Panc1 (cell line): ENCODE measurements around the gene SETD1B. TPM values are rescaled to one million over a fixed set of nuclear protein-coding genes. Genes with fewer than 3 reads are reported as not detected.

Experiments
- ATAC-seq: fragments of 200-7000 bp; cut with Tn5 transposase; 2 replicates; pipeline ENCODE4 v1.9.1; 2020; ENCODE audit warnings: mild to moderate bottlenecking, moderate library complexity
- BruUV-seq: library from RNA; stranded (reverse); fragments of 400-500 nt; replicated peaks from 2 replicates; lab custom pipeline; 2021; lab: Mats Ljungman, UMichigan
- CTCF ChIA-PET: fragments of 300-600 bp; sonication (Branson Sonifier 250); formaldehyde crosslinking; loops from one replicate; lab custom pipeline; 2022; ENCODE audit warnings: antibody characterized with exemption; lab: Charles Lee
- POLR2A ChIA-PET: fragments of 300-600 bp; sonication (Branson Sonifier 250); formaldehyde crosslinking; loops from one replicate; lab custom pipeline; 2022; ENCODE audit warnings: antibody characterized with exemption; lab: Charles Lee
- DNase-seq: peaks from one replicate; pipeline ENCODE4 v3.0.0-alpha.2; 2010; ENCODE audit warnings: low read depth, low spot score
- H3K27ac ChIP-seq: 2 replicates; pipeline ENCODE4 v1.5.1; 2011; ENCODE audit warnings: mild to moderate bottlenecking, low read length, inconsistent platforms
- H3K27me3 ChIP-seq: fragments of 200-500 bp; sonication (Bioruptor generic); 2 replicates; pipeline ENCODE4 v1.6.0; 2014; ENCODE audit warnings: low read length, inconsistent platforms; ENCODE audit not compliant: control insufficient read depth, insufficient read depth
- H3K36me3 ChIP-seq: fragments of 200-500 bp; sonication (Bioruptor generic); 2 replicates; pipeline ENCODE4 v1.5.1; 2014; ENCODE audit warnings: inconsistent platforms, mild to moderate bottlenecking, low read length, moderate library complexity; ENCODE audit not compliant: control insufficient read depth, insufficient read depth
- H3K4me1 ChIP-seq: 2 replicates; pipeline ENCODE4 v1.5.1; 2011; ENCODE audit warnings: inconsistent platforms, mild to moderate bottlenecking, low read length, moderate library complexity; ENCODE audit not compliant: control insufficient read depth, insufficient read depth
- H3K4me3 ChIP-seq, 2 experiments: 2 replicates each; pipeline ENCODE4 v1.5.1; 2011 to 2012; ENCODE audit warnings: low read depth in 2 of 2, low read length in 2 of 2, mild to moderate bottlenecking in 2 of 2, inconsistent platforms in 1 of 2, moderate library complexity in 1 of 2
- H3K9me3 ChIP-seq: fragments of 200-500 bp; sonication (Bioruptor generic); 2 replicates; pipeline ENCODE4 v1.5.1; 2014; ENCODE audit warnings: low read depth, mild to moderate bottlenecking, inconsistent platforms, low read length, moderate library complexity; ENCODE audit not compliant: control insufficient read depth, insufficient read depth
- CTCF ChIP-seq: fragments of 450-650 bp; IDR thresholded peaks from 2 replicates; pipeline ENCODE4 v1.5.1; 2017; ENCODE audit warnings: mild to moderate bottlenecking
- POLR2AphosphoS5 ChIP-seq: IDR thresholded peaks from 2 replicates; pipeline ENCODE4 v1.6.1; 2012; ENCODE audit warnings: mild to moderate bottlenecking, low read depth, low read length, moderate library complexity
- REST ChIP-seq, 2 experiments: IDR thresholded peaks; 2 replicates each; pipeline ENCODE4 v1.6.1; 2011 to 2012; ENCODE audit warnings: low read depth in 2 of 2, control low read depth in 1 of 2, low read length in 1 of 2, mild to moderate bottlenecking in 1 of 2, moderate library complexity in 1 of 2; ENCODE audit not compliant: insufficient read depth in 1 of 2
- SIN3A ChIP-seq: IDR thresholded peaks from 2 replicates; pipeline ENCODE4 v1.6.1; 2012; ENCODE audit warnings: low read depth, mild to moderate bottlenecking, low read length, moderate library complexity, borderline replicate concordance; ENCODE audit not compliant: insufficient read depth
- TCF7L2 ChIP-seq: IDR thresholded peaks from 2 replicates; pipeline ENCODE4 v1.6.1; 2011; ENCODE audit warnings: mild to moderate bottlenecking, low read depth, low read length, inconsistent platforms
- in situ Hi-C: cut with HindIII; loops from 2 replicates; pipeline ENCODE4 v1.10.0; 2016; ENCODE audit warnings: low sequenced_read_pairs, low pct_unique_long_range_greater_than_20kb
- intact Hi-C: fragments of 100-400 bp; cut with micrococcal nuclease; formaldehyde crosslinking; loops from one replicate; pipeline ENCODE4 v1.10.0; 2022; ENCODE audit not compliant: unreplicated experiment
- total RNA-seq: library from RNA; stranded (reverse); gene quantifications from one replicate; pipeline ENCODE4 v1.2.1, GENCODE V29; 2021; ENCODE audit not compliant: unreplicated experiment

SETD1B gene
- total RNA-seq, 1 experiment from 2014 or later: 31.2 TPM

GRCh38 chr12:121769297-121769830, 34.4 kb upstream of the SETD1B start:
- Histone ChIP-seq H3K27me3 (no peaks in the 10 kb centered on the region), H3K4me1 (peaks cover 7% of the 10 kb centered on the region), H3K36me3 (no peaks in the 10 kb centered on the region), H3K27ac (no peak overlapping the region), H3K4me3 (no peak overlapping the region), H3K9me3 (no peaks in the 10 kb centered on the region)
- no TSS peak for BruUV-seq
- CTCF ChIA-PET: interaction anchor here (0.6 to 0.8 kb wide), 2 partner anchors 25 to 263 kb away, joined by 3 to 11 read pairs; no protein-coding TSS in a partner anchor
- ATAC-seq (no peak), DNase-seq (no peak)
- in situ Hi-C loops: no loop called here
- TF ChIP-seq SIN3A: no peak
- no peak for TF ChIP-seq REST (IDR thresholded peaks at IDR 0.05; ENCODE audit: insufficient read depth in 1 of 2, low read depth in 2 of 2, low read length in 1 of 2)
- no peak for TF ChIP-seq CTCF
- no peak for TF ChIP-seq TCF7L2
- TF ChIP-seq POLR2AphosphoS5: no peak
- intact Hi-C loops: no loop called here
- POLR2A ChIA-PET: interaction anchor here (0.6 kb wide), 3 partner anchors 69 to 975 kb away, joined by 4 to 7 read pairs (median 5); no protein-coding TSS in a partner anchor

GRCh38 chr12:121769831-121770301, 33.9 kb upstream of the SETD1B start:
- H3K4me3 ChIP-seq: no peak overlapping the region
- in situ Hi-C loops: no loop called here
- H3K4me1 ChIP-seq: peaks cover 11% of the 10 kb centered on the region
- BruUV-seq: no TSS peak
- H3K27me3 ChIP-seq: no peaks in the 10 kb centered on the region
- ChIA-PET POLR2A (interaction anchor here (0.6 kb wide), 2 partner anchors 183 to 975 kb away, joined by 4 to 7 read pairs; no protein-coding TSS in a partner anchor), CTCF (interaction anchor here (0.6 kb wide), 1 partner anchor 263 kb away, joined by 3 read pairs; no protein-coding TSS in a partner anchor)
- no peak overlapping the region for H3K27ac ChIP-seq
- TF ChIP-seq SIN3A (no peak), REST (IDR thresholded peaks at IDR 0.05; ENCODE audit: insufficient read depth in 1 of 2, low read depth in 2 of 2, low read length in 1 of 2) (no peak), CTCF (no peak), TCF7L2 (no peak)
- DNase-seq (no peak), ATAC-seq (no peak)
- H3K36me3 ChIP-seq: no peaks in the 10 kb centered on the region
- intact Hi-C loops: no loop called here
- H3K9me3 ChIP-seq: no peaks in the 10 kb centered on the region
